HG03095 (cell line): ENCODE results near the gene GLIS1.

ENCODE experiments used
- ATAC-seq: cut with Tn5 transposase; IDR thresholded peaks from one replicate; pipeline ENCODE4 v1.9.1; 2021; ENCODE audit warnings: moderate library complexity; ENCODE audit not compliant: unreplicated experiment

Gene GLIS1

DNA sequence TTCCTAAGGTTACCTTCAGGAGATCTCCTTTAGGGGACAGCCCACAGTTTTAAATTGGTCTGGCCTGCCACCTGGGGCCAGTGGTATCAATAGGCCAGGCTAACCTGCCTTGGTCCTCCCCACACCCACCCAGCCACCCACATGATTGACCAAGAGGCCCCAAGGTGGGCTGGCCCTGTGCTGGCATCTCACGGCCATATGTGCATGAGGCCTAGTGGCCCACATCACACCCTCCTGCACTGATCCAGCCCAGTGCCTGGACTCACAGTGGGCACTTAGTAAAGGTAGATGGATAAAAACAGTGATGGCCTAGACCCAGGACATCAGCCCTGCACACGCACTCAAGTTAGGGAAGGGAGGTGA is 197.7 kb downstream of the GLIS1 start:
- ATAC-seq, result no peak

DNA sequence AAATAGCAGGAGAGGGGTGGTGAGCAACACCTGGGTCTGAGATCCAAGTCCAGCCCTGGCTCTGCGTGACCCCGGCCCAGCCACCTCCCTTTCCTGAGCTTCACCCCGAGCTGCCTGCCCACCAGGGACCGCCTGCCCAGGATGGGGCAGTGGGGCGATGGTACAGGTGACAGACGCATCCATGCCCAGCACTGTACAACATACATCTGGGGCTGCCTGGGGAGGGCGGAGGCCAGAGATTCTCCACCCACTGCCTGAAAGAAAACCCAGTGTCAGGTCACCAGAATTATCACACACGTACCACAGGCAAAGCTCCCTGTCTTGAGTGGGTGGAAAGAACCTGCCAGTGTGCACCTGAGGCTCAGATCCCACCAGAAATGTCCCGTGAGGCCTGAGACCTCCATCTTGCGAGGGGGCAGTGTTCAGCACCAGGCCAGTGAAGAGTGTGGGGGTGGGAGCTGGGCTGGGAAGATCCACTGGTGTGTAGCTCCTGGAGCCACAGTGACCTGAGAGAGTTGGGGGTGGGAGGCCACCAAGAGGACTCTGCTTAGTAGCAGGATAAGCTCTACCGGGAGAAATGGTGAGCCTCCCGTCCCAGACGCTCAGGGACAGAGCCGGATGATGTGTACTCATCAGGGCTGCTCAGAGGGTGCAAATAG is 198.2 kb downstream of the GLIS1 start:
- no peak for ATAC-seq

DNA sequence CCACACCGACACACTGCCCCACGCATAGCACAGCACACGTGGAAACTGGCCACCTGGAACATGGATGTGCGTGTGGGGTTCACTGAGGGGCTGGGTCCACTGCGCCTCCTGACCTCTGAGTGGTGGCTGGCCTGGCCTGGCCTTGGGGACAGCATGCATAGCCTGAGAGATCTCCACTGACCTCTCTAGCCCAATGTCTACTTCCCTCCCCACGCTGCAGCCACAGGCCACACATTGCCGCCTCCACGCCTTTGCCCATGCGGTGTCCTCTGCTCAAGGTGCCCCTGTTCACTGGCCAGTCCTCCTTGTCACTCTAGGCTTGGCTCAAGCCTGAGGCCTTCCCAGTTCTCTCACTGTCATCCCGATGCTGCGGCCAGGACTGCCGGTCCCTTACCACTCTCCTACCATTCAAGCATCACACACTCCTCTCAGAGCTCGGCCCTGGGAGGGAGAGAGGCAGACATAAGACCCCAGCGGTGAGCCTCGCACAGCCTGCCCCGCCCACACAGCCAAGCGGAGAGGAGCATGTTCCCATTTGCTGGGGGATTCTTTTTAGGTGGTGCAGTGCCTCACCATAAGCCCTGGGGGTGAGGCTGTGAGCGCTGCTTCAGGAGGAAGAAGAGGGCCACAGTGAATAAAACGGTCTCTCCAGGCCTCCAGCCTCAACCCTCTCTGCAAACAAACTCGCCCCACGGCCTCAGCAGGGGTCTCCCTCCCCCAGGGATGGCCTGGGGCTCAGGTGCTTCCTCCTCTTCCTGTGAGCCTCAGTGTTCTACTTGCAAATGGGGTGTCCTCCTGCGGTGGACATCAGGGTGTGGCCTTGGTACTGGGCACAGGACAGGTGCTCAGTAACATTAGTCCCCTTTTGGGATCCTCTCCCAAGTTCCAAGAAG is 199.0 kb downstream of the GLIS1 start:
- no peak for ATAC-seq

DNA sequence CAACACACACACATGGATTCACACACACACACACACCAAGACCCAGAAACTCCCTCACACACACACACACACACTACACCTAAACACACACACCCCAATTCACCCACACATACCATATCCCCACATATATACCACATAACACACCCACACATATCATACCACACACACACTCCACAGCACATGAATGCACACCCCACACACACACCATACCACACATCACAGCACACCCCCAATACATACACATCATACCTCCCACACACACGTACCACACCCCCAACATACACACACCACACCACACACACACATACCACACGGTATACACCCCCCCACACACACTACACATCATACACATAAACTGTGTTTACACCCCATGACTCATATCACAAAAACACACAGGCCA is 199.7 kb downstream of the GLIS1 start:
- no peak for ATAC-seq

GRCh38 chr1:53536606-53537005 is 202.4 kb downstream of the GLIS1 start:
- no peak for ATAC-seq

DNA sequence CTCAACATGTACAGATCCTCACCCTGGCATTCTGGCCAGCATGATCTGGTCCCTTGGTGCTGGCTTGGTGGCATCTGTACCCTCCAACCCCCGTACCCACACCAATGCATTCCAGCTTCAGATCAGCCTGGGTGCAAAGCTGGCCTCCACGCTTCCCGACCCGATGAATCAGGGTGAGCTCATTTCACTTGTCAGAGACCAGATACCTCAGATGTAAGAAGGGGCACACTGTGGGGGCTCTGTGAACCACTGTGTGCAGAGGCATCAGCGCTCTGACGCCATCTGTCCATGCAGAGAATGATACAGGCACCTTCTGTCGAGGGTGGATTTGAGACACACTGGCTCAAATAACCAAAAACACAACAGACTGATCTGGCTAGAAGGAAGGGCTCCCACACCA is 203.1 kb downstream of the GLIS1 start:
- ATAC-seq, result no peak

DNA sequence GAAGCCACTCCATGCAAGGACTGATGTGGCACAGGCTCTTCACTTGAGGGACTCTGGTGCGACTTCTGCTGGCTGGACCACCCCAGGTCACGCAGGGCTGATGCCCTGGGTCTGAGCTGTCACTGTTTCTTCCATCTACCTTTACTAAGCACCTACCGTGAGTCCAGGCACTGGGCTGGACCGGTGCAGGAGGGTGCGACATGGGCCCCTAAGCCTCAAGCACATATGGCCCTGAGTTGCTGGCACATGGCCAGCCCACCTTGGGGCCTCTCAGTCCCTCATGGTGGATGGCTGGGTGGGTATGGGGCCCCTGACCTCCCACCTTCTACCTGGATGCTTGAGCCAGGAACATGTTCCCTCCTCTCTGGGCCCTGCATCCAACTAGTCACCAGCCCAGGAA is 203.7 kb downstream of the GLIS1 start:
- ATAC-seq, result no peak

- ATAC-seq, result no peak
Observed at GRCh38 chr1:53532912-53533311, 206.1 kb downstream of the GLIS1 start.

- no peak for ATAC-seq
Observed at GRCh38 chr1:53532377-53532776, 206.6 kb downstream of the GLIS1 start.

DNA sequence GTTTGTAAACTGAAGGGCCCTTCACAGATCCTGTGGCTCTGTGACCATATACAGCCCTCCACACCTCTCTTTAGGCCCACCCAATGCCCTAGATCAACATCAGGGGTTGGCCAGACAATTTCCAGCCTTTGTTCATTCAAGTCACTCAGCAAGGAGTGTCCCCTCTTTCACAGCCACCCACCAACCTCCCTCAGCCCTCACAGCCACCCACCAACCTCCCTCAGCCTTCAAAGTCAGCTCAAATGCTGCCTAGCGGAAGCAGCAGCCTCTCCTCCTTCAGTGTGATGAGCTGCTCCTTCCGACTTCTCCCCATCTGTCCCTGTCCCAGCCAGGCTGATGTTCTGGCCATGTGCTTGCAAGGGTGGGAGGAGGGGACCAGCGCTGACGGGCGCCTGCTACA is 208.4 kb downstream of the GLIS1 start:
- no peak for ATAC-seq

DNA sequence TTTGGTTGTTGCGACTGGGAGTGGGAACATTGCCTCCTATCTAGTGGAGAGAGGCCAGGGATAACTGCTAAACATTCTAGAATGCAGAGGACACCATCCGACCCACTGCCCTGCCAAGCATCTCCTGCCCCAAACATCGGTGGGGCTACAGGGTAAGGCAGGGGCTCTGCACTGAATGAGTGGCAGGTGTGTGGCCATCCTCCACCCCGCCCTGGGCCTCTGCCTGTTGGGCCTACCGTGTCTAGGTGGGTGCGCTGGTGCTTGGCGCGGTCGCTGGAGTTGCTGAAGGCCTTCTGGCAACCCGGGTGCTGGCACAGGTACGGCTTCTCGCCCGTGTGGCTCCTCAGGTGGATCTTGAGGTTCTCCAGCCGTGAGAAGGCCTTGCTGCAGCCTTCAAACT is 209.4 kb downstream of the GLIS1 start:
- ATAC-seq, result no peak

DNA sequence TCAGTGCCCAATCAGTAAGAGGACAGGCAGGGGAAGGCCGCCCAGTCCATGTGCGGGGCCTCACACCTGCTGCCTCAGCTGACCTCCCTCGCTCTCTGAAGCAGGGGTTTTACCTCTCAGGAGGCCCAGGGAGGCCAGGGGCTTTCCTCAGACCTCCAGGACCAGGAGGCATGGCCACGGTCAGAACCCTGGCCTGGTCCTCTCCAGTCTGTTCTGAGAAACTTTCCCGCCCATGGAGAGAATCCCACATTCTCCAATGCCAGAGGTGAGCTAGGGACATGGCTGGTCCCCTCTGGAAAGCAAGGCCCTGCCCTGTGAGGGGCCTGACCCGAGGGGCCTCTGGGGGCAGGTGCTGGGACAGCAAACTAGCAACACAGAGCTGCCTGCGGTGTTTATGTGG is 211.6 kb downstream of the GLIS1 start:
- ATAC-seq, result no peak

DNA sequence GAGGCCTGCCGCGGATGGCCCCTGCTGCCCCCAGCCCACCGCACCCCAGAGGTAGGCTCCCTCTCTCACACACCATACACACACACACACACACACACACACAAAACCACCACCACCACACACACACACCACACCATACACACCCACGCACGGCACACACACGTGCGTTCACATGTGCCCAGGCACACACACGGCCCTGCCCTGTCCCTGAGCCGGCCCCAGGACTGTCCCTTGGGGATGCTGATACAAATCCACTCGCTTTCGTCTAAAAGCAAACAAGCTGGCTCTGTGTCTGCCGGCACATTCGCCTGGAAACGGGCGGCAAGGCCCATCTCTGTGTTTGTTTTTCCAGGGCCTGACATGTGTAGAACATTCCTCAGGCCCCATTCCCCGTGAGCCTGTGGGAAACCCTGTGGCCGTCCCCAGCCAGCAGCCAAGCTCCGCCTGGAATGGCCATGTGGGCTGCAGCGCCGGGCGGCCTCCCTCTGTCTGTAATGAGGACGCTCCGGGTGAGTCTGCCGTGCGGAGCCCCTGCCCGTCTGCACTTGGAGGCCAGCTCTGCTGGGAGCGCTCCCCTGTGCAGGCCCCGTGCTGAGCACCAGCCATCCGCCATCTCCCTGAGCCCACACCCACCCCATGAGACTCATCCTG is 212.4 kb downstream of the GLIS1 start:
- no peak for ATAC-seq

- ATAC-seq, result no peak
Observed at GRCh38 chr1:53525595-53525994, 213.4 kb downstream of the GLIS1 start.

DNA sequence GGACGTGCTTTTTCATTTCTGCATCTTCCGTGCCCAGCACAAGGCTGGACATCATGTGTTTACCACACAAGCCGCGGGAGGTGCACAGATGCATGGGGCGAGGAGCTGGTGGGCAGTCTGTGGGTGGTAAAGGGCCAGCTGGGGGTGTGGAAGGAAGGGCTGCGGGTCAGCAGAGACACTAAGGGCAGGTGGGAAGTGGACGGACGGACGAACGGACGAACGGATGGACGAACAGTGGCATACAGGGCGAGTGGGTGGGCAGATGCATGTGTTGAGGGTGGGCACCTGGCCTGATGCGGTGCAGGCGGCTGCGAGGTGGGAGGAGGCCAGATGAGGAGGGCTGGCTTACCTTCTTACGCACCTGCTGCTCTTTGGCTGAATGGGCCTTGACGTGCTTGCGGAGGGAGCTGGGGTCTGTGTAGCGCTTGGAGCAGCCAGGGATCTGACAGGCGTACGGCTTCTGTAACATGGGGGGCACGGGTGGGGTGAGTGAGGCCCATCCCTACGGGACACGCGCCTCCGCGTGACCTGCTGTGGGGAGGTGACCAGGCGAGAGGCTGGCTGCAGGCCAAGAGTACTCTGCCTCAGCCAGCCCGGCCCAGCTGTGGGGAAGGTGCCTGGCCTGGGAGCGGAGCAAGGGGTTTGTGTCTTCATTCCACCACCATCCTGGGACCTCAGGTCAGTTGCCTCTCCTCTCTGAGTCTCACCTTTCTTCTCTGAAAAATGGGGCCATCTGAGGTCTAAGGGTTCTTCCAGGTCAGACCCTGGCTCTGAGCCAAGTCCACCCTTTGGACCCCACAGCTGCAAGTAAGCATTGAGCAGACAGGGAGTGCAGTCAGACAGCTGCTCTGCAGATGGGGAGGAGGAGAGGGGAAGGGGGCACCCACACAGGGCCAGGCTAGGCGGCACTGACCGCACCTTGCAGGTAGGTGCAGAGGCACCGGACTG is 214.3 kb downstream of the GLIS1 start:
- no peak for ATAC-seq

DNA sequence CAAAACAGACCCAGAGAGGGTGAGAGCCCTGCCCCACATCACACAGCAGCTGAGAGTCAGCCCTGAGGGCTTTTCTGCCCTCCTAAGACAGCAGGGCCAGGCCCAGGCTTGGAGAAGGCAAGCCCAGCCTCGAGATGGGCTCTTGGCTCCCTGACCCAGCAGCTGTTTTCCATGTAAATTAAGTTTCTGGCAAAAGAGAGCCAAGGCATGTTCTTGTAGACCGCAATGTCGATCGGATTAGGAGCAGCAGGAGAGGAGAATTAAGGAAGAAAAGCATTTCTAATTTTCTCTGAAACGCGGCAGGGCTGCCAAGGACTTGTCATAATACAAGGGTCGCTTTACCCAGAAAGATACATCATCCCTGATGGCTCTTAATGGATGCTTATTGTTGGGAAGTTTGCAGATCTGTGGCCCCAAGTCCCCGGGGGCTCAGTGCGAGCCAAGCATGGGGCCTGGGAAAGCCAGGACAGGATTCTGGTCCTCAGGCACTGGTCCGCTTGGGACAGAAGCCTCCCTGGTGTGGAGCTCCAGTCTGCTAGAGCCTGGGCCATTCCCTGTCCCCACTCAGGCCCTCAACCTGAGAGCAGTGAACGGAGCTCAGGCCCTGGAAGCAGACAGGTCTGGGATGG is 216.9 kb downstream of the GLIS1 start:
- no peak for ATAC-seq

DNA sequence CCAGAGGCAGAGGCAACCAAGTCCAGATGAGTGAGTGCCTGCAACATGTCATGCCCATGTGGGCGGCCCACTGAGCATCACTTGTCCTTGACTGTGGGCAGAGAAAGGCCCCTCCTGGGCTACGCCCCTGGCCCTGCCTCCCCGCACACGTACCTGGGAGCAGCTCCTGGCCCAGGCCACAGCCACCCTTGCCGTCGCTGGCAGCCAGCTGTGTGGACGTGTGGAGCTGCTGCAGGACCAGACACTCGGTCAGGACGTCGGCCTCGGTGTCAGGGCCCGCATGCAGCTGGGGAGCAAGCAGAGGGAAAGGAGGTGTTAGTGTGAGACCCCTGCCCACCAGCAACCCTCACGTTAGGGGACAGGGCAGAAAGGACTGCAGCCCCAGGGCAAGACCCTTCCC is 218.5 kb downstream of the GLIS1 start:
- no peak for ATAC-seq

- no peak for ATAC-seq
Observed at GRCh38 chr1:53519421-53519820, 219.5 kb downstream of the GLIS1 start.

DNA sequence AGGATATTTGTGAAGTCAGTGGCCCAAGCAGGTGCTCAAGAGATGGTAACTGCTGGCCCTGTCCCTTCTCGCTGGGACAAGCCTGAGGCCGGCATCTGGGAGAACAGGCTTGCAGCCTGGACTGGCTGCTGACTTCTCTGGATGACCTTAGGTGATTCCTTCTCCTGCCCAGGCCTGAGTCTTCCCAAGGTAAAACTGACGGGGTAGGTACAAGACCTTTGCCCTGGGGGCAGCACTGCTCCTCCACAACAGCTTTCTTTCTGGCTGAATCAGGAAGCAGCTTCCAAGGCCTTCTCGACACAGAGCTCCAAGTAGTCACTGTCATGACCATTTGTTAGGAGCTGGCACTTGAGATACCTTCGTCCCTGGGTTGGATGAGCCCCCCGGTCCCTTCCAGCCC is 220.2 kb downstream of the GLIS1 start:
- ATAC-seq, result no peak

- no peak for ATAC-seq
Observed at GRCh38 chr1:53517821-53518352, 221.1 kb downstream of the GLIS1 start.
